ENCODE data around the gene KRT85.
"Not testable (repeated sequence)": the region's sequence is repeated elsewhere in the genome, so short reads cannot be mapped to it uniquely, and the experiment has no call there.

The KRT85 gene

DNA sequence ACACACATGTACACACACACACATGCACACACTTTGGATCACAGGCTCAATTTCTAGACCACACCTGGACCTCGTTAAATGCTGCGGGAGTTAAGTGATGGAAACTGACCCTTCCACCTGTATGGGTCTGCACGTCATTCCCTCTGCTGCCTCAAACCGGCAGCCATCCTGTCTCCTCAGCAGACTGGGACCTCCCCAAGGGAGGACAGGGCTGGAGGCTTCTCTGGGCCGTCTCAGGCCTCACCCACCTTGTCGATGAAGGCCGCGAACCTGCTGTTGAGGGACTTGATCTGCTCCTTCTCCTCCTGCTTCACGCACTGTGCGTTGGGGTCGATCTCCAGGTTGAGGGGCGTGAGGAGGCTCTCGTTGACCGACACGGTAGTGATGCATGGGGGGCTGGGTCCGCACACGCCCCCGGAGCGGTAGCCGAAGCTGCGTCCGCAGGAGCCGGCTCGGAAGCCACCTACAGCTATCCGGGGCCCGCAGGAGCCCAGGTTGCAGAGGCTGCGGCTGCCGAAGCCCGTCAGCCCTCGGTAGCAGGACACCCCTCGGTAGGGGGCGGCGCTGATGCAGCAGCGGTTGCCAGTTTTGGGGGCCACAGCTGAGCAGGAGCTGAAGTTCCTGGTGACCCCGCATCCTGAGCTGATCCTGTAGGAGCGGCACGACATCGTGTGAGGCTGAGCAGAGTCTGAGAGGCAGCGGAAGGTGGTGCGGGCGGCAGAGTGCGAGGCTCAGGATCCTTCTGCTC lies at the start of gene KRT85:
KRT85 (minus strand) TSS at position 744 of the 748 bp plus-strand sequence; CDS start at position 668, 76 bp downstream.
- no peak for DNase-seq

DNA sequence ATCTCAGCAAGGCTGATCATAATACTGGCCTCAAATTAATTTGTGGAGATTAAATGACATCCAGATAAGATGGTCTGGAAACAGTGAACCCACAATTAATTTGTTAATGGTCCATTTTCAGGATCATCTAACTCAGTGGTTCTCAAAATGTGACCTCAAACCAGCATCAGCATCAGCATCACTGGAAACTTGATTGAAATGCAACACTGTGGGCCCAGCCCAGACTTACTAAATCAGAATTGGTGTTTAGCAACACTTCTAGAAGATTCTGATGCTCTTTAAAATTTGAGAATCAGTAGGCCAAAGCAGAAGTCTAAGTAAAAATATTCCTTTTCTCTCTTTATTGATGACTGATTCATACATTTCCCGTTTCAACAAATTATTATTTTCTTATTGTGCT lies 49.5 kb upstream of the KRT85 start:
- DNase-seq: no peak

DNA sequence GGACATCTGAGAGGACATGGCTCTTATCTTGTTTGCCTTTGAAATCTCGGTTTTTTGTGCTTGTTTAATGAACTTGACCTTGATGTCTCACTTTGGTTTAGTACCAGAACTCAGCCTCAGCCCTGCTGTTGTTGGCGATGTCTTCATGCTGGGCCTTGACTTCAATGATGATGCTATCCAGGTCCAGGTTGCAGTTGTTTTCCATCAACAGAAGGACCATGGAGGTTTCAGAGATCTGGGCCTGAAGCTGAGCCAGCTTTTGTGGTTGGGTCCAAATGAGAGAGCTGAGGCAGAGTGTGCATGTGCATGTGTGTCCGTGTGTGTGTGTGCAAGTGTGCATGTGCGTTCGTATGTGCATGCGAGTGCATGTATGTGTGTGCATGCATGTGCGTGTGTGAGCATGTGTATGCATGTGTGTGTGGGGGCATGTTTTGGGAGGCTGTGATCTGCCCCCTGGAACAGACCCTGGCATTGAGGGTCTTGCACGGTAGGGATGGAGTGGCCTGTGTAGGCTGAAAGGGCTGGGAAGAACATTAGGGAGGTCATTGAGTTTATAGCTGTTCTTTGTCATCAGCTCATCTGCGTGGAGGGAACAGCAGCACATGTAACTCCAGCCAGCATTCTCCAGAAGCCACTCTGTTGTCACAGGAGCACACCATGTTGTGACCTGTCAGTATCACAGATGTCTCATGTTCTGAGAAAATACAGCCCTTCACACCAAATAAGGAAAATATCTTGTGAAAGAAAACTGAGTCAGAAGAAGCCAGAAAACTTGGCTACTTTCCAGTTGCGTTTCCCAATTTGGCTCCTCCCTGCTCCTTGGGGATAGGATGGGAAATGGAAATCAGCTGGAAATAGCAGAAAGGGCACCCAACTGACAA lies 48.8 kb upstream of the KRT85 start:
- no peak for DNase-seq

DNA sequence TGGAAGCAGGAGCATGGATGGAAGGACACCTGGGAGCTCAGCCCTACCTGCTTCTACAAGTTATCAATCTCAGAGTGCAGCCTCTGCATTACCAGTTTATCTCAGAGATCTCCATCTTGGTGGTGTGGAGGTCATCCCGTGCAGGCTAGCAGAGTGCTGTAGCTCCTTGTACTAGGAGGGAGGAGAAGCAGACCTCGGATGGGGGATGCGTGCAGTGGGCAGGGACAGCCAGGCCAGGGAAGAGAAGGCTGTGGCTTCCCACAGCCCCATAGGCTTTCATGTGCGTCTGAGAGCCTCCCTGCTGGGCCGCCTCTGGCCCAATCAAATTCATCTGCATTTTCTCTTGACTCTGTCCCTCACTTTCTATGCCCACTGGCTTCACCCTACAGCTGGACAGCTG lies 47.7 kb upstream of the KRT85 start:
- no peak for DNase-seq

DNA sequence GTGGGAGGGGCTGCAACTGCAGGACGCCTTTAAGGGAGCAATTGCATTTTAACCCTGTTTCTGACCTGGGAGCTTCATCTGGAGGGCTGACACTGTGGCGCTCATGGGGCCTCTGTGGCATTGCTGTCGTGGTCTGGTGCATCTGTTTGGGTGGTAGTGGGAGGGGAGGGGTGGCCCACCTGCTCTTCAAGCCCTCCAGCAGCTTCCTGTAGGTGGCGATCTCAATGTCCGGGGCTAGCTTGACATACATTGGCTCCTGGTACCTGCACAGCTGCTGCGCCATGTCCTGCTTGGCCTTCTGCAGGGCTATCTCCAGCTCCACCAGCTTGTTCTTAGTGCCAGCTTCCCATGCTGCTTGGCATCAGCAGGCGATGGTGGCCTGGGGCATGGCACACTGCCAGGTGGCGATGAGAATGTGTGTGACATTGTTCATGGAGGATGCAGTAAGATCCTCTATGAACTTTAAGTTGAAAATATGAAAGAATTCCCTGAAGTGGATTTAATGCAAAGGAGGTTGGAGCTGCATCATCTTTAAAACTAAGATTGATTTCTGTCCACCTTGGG lies 46.6 kb upstream of the KRT85 start:
- no peak for DNase-seq

DNA sequence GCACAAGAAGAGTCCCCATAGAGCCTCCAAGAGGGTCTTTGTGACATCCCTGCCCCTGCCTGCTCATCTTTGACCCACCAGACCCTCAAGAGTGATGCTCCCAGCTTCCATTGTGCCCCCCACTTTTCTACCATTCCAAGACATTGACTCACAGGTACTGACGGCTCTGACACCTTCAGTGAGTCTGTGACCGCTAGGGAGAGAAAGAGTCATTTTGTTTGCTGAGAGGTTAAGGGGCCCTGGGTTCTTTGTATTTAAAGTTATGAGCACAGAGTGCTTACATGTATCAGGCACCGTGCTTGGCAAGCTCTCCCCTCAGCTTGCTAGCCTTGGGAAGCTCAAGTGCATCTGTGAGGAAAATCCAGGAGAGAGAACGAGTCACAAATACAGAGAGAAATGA lies 45.9 kb upstream of the KRT85 start:
- DNase-seq: no peak

DNA sequence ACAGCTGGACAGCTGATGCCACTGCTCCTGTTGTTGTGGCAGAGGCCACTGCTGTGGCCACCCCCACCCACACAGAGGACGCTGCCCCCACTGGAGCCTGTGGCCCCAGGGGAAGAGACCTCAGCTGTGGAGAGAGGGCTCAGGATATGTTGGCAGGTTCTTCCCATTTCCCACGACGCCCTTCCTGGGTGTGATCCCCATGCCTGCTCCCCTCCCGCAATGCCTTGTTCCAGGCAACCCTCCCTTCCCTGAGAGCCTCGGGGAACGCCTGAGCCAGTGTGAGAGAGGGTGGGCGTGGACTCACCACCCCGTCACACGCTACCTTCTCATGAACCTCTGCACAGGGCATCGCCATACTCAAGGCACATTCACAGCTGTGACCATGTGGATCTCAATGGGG lies 44.5 kb upstream of the KRT85 start:
- DNase-seq: no peak

DNA sequence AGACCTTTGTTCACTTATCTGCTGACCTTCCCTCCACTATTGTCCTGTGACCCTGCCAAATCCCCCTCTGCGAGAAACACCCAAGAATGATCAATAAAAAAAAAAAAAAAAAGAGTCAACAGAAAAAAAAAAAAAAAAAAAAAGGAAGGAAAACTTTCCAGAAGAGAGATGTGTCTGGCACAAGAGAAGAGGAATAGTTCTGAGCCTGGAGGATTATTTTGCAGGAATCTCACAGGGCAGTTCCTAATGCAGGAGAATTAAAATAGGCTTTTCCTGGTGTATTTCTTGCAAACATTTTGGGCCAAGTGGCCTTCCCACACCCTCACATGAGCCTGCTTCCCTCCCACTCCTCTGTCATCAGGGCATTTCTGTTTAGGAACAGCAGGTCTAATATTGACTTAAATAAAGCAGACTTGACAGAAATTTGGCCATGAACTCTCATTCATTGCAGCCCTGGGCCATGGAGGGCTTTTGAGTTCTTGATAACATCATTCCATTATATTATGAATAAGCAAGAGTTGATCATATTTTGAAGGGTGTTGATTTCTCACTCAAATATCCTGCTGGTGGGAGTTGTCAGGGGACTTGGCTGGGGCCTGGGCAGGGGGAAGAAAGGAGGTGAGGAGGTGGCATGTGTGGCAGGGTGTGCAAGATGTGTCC lies 43.4 kb upstream of the KRT85 start:
- not testable (repeated sequence) for DNase-seq

DNA sequence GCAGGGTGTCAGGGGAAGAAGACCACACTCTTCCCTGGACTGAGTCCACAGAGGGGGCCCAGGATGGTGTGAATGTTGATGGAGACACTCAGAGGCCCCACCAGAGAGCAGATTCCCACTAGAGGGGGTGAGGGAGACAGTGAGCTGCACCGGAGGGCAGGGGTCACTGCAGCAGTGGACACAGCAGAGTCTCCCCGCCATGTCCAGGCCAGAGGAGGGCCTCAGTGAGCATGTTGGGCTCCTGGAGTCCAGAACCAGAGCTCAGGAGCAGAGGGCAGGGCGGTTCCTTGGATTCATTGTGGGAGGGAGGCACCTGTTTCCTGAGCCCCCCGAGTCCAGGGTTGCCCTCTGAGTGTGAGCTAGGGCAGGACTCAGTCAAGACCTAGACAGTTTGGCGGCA lies 40.6 kb upstream of the KRT85 start:
- no peak for DNase-seq

DNA sequence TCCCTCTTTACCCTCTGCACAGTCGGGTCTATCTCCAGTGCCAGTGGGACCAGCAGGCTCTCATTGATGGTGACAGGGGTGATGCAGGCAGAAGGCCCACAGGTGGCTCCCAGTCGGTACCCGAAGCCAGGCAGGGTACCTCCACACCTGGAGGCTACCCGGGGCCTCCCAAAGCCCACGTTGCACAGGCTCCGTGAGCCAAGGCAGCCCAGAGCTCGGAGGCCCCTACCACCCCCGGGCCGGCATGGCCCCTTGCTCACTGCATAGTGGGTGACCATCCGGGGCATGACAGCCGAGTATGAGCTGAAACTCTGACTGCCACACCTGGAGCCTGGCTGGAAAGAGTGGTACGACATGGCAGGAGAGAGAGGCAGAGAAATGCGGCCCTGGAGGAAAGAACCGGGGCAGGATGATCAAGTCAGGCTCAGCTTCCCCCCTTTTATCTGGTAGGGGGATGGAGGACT lies 38.7 kb upstream of the KRT85 start, which contains the start of gene KRT82:
KRT82 (minus strand) TSS at position 414 of the 464 bp plus-strand sequence; CDS start at position 356, 58 bp downstream.
- no peak for DNase-seq

DNA sequence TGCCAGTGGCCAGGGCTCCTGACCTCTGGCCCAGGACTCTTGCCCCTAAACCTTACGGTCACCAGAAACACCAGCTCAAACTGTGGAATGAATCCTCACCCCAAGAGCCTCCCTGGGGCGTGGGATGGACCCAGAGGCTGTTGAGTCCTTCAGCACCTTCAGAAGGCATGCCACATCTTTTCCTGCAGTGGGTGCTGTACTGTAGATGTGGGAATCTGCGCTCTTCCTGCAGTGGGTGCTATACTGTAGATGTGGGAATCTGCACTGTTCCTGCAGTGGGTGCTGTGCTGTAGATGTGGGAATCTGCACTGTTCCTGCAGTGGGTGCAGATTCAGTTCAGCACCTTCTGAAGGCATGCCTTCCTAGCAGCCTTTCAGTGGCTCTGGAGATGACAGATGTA lies 37.7 kb upstream of the KRT85 start:
- no peak for DNase-seq

DNA sequence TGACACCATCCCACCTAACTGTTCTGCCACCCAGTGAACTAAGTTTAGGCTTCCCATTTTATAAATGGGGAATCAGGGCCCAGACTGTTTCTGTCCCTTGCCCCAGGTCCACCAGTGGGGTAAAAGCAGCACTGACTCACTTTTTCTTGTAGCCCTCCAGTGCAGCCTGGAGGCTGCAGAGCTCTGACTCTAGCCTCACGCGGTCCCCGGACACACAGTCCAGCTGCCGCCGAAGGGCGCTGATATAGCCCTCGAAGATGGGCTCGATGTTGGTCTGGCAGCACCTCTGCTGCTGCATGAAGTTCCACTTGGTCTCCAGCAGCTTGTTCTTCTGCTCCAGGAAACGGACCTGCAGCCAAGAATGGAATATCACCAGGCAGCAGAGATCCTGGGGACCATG lies 36.3 kb upstream of the KRT85 start:
- DNase-seq: no peak

DNA sequence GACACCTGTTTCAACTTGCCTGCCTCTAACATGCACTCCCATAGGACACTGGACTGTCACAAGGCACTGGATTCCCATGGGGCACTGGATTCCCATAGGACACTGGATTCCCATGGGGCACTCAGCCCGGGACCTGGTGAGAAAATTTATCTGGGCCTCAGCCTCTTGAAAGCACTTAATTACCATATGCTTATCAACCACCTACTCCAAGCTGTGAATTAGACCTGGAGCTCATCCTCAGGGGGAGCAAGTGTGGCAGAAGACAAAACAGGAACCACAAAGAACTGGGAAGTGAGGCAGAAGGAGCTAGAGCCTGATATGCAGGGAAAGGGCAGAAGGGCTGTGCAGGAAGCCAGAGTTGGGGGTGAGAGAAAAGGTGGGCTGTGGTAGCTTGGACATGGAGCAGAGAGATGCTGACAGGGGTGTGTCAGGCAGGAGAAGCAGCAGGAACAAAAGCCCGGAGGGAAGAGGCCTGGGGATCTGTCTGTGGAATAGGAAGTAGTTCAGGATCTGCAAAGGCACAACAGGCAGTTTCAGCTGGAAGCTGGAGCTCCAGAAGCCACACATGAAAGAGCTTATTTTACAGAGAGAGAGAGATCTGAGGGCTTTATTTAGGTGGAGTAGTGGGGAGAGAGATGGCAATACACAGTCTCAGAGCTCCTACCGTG lies 35.7 kb upstream of the KRT85 start:
- DNase-seq: no peak

DNA sequence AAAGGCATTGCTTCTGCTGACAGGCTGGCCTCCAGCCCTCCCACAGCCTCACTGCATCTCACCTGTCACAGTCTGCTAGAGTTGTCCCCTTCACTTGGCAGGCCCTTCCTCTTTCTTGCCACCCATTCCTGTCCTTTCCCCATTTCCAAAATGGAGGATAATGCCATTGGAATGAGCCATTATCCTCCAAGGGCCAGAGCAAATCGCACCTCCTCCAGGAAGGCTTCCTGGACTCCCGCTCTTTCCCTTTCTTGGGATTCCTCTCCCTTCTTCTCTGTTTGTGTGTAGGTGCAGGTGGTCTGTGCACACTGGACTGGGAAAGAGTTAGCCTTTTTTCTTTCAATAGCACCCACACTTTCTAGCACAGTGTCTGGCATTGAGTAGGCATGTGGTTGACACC lies 35.1 kb upstream of the KRT85 start:
- DNase-seq: no peak

DNA sequence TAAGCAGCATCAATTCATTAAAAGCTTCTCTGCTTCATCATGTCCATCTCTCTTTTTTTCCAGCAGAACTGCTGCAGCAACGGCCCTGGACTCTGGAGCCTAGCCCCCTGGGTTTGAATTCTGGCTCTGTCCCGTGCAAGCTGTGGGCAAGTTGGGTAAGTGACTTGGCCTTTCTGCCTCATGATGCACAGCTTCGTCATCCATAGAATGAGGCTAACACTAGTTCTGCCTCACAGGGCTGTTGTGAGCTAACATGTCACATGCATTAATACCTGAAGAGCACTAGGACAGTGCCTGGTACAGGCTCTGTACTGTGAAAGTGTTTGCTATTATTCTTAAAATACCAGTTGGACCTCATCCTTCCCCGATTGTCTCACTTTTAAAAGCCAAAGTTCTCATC lies 34.6 kb upstream of the KRT85 start:
- no peak for DNase-seq

DNA sequence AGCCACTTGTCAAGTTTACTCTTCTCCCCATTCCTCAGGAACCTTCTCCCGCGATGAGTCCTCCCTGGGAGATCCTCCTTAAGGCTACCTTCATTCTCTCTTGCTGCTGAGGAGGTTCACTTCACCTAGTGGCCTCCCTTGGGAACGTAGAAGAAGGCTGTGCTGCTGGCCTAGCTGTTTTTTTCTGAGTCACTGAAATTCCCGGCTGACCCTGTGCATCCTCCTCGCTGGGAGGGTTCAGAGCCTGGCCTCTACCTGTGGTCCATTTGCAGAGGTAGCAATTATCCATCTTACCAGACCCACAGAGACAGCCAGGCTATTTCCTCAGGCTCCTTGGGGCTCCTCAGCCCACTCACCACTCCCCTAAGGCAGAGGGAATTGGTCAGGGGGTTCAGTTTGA lies 34.2 kb upstream of the KRT85 start:
- DNase-seq: no peak

DNA sequence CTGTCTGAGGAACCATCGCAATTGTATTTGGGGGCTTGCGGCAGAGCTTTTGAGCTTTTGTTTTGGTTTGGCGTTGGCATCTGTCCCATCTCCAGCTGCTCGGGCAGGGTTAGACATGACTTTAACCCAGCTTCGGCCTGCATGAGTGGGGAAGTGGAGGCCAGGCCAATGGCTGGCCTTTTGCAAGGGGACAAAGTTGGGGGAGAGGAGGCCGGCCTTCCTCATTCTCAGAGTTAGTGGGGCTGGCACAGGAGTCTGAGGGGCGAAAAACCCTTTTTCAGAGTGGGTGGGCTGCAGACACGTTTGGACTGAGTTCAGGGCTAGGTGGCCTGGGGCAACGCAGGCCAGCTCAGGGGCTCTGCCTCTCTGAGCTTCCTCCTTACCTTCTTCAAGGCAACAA lies 33.6 kb upstream of the KRT85 start:
- DNase-seq: no peak

DNA sequence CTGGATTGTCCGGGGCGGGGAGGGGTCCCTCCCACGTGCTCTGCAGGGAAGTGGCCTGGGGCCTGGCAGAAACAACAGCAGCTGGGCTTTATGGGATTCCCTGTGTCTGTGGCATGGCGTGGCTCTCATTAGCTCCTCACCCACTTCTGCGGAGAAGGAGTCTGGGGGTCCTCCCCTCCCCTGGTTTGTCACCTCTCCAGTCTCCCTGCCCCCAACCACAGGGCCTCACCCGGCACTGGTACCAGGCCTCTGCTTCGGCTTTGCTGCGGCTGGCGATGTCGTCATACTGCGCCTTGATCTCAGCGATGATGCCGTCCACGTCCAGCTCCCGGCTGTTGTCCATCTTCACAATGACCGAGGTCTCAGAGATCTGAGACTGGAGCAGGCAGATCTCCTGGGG lies 32.5 kb upstream of the KRT85 start:
- no peak for DNase-seq

DNA sequence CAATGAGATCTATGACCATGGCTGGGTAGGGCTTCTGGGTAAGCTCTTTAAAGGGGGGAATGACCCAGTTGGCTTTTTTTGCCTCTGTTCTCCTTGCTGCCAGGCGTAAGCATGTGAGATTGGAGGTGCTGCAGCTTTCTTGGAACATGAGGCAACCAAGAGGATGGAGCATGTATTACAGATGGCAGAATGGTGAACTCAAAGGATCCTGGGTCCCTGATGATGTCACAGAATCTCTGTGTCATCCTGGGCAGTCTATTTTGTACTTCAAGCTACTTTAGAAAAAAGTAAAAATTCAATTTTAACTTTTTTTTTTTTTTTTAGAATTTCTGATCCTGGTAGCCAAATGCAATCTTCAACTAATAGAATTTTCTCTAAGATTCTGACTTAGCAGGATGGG lies 30.9 kb upstream of the KRT85 start:
- no peak for DNase-seq

DNA sequence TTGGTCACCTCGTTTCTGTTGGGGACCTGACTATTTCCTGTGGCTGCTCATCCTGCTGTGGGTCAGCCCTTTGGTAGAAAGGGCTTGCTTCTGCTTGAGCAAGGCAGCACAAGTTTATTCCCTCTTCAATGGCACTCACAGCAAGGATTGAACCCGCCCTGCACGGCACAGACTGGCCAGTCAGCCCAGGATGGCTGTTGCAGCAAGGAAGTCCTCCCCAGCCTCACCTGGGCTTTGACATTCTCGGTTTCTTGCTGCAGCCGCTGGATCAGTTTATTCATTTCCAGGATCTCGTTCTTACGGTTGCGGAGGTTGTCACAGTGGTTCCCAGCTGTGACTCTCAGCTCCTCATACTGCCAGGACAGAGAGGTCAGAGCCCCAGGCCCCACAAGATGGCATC lies 29.4 kb upstream of the KRT85 start:
- no peak for DNase-seq

DNA sequence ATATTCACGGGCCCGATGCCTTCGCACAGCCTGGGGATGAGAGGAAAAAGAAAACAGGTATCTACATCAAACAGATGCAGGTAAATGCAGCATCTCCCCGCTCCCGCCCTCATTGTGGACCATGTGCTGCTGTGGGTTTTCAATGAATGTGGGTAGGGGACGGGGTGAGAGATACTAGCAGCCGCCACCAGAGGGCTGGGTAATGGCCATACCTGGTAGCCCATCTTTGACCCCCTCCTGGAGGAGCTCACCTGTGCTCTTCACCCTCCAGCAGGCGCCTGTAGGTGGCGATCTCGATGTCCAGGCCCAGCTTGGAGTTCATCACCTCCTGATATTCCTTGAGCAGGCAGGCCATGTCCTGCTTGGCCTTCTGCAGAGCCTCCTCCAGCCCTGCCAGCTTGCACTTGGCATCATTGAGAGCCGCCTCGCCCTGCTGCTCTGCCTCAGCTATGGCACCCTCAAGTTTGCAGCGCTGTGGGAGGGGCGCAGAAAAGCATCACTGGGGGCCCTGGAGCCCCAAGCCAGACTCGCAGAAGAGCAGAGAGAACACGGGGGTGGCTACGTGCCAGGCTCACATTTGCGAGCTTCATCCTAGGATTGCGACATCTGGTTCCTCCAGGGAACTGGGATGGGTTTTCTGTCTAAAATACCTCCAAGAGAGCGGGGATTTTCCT lies 28.6 kb upstream of the KRT85 start:
- no peak for DNase-seq

DNA sequence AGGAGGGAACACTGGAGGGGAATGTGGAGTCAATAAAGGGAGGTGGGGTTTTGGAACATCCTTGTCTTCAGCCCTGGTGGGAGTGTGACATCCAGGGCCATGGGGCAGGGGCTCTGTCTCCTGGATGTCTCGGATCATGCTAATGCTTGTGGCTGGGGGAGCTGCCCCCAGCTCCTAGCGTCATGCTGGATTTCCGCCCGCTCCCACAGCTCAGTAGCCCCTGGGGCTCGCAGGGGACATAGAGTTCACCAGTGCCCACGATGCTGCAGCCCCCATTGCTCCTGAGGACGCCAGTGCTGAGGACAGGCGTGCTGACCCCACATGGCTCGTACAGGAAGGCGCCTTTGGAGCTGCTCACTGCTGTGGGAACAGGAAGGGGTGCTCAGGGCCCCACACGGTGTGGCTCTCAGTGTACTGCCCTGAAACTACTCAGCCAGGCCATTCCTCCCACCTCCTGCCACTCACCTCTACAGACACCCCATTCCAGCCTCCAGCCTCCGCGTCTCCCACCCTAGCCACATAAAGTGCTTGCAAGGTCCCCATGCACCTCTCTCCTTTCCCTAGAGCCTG lies 27.6 kb upstream of the KRT85 start:
- no peak for DNase-seq

Data from stimulated activated naive CD4-positive, alpha-beta T cell treated with Interleukin-2 at 50 U/mL for 16 hours (primary cell).